RWPE2 (cell line): ENCODE measurements around the gene STMN1.

ENCODE experiments used
- ATAC-seq: fragments of 200-7000 bp; cut with Tn5 transposase; 3 replicates; pipeline ENCODE4 v1.9.1; 2021; ENCODE audit warnings: low read depth
- DNase-seq: peaks from one replicate; pipeline ENCODE4 v3.0.0-alpha.2; 2020; ENCODE audit warnings: low spot score
- H3K27ac ChIP-seq: fragments of 450-650 bp; 2 replicates; pipeline ENCODE4 v1.5.1; 2017; ENCODE audit warnings: mild to moderate bottlenecking; ENCODE audit not compliant: poor library complexity, severe bottlenecking
- H3K27me3 ChIP-seq: fragments of 250-450 bp; sonication (Bioruptor Pico); 2 replicates; pipeline ENCODE4 v1.5.1; 2021; ENCODE audit warnings: mild to moderate bottlenecking, moderate library complexity; ENCODE audit not compliant: insufficient read depth, poor library complexity, severe bottlenecking
- H3K36me3 ChIP-seq: fragments of 250-450 bp; sonication (Bioruptor Pico); 2 replicates; pipeline ENCODE4 v1.5.1; 2020; ENCODE audit warnings: low read depth, mild to moderate bottlenecking, moderate library complexity
- H3K4me1 ChIP-seq: fragments of 250-450 bp; sonication (Bioruptor Pico); 2 replicates; pipeline ENCODE4 v1.5.1; 2021; ENCODE audit warnings: mild to moderate bottlenecking, moderate library complexity; ENCODE audit not compliant: insufficient read depth, poor library complexity, severe bottlenecking
- H3K4me3 ChIP-seq: fragments of 250-450 bp; sonication (Bioruptor Pico); 2 replicates; pipeline ENCODE4 v1.5.1; 2021; ENCODE audit warnings: mild to moderate bottlenecking, moderate library complexity; ENCODE audit not compliant: severe bottlenecking
- H3K9me3 ChIP-seq: fragments of 250-450 bp; sonication (Bioruptor Pico); 2 replicates; pipeline ENCODE4 v1.5.1; 2021; ENCODE audit warnings: mild to moderate bottlenecking, moderate library complexity; ENCODE audit not compliant: severe bottlenecking
- TF ChIP-seq, protein P1 (sequence below): fragments of 450-650 bp; IDR thresholded peaks from one replicate; pipeline ENCODE4 v1.5.1; 2017; ENCODE audit warnings: mild to moderate bottlenecking, moderate library complexity; ENCODE audit not compliant: poor library complexity, severe bottlenecking

Gene STMN1

GRCh38 chr1:25903986-25904385 is 2.2 kb downstream of the STMN1 start:
- DNase-seq (no peak), ATAC-seq (no peak)
- Histone ChIP-seq H3K36me3 (peaks cover 61% of the 10 kb centered on the region), H3K27me3 (no peaks in the 10 kb centered on the region), H3K4me1 (peaks cover 11% of the 10 kb centered on the region), H3K9me3 (no peaks in the 10 kb centered on the region), H3K27ac (peak overlapping the region; percentile 77), H3K4me3 (peak overlapping the region; percentile 92)
- TF ChIP-seq, protein P1, sequence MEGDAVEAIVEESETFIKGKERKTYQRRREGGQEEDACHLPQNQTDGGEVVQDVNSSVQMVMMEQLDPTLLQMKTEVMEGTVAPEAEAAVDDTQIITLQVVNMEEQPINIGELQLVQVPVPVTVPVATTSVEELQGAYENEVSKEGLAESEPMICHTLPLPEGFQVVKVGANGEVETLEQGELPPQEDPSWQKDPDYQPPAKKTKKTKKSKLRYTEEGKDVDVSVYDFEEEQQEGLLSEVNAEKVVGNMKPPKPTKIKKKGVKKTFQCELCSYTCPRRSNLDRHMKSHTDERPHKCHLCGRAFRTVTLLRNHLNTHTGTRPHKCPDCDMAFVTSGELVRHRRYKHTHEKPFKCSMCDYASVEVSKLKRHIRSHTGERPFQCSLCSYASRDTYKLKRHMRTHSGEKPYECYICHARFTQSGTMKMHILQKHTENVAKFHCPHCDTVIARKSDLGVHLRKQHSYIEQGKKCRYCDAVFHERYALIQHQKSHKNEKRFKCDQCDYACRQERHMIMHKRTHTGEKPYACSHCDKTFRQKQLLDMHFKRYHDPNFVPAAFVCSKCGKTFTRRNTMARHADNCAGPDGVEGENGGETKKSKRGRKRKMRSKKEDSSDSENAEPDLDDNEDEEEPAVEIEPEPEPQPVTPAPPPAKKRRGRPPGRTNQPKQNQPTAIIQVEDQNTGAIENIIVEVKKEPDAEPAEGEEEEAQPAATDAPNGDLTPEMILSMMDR, result no peak

DNA sequence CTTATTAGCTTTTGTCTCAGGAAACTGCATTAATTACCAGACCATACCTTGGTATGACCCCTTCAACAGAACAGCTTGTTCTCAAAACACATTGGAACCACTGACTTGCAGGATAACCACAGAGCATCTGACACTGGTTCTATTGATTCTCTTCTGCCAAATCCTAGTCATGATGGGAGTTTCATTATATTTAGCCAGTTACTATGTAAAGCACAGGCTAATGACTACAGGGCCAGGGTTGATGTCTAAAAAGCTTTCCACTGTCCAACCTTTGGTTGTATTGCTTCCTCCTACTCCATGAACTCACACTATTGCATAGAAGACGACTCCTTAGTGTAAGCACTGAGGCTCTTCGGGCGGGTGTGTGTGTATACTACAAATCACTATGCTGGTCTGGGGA is 3.8 kb downstream of the STMN1 start:
- H3K9me3 ChIP-seq, result no peaks in the 10 kb centered on the region
- no peak overlapping the region for H3K4me3 ChIP-seq
- TF ChIP-seq, protein P1, result no peak
- no peaks in the 10 kb centered on the region for H3K27me3 ChIP-seq
- DNase-seq (no peak), ATAC-seq (no peak)
- peaks cover 11% of the 10 kb centered on the region for H3K4me1 ChIP-seq
- H3K27ac ChIP-seq, result no peak overlapping the region
- peaks cover 66% of the 10 kb centered on the region for H3K36me3 ChIP-seq

- no peak overlapping the region for H3K4me3 ChIP-seq
Measured at GRCh38 chr1:25900219-25900618, 6.0 kb downstream of the STMN1 start.

DNA sequence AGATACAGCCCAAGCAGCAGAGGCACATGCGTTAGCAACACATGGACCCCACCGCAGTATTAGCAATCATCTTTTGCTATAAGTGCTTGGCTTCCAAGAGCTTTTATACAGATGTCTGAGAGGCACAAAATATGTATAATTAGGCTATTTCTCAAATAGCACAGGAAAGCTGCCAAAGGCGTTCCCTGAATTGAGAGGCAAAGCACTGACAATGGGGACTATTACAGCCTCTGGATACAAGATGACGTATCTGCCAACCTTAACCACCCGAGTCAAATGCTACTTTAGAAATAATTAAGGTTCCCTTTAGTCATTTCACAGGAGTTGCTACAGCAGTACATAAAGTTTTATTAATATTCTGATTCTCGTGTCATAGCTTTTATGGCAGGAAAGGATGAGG is 6.4 kb downstream of the STMN1 start:
- ATAC-seq, result no peak
- H3K36me3 ChIP-seq, result peaks cover 68% of the 10 kb centered on the region
- TF ChIP-seq, protein P1, result no peak

More at GRCh38 chr1:25900219-25900618, 6.0 kb downstream of the STMN1 start:
- H3K36me3 ChIP-seq, result peaks cover 72% of the 10 kb centered on the region
- H3K4me1 ChIP-seq, result peaks cover 20% of the 10 kb centered on the region
- TF ChIP-seq, protein P1, result no peak
- ATAC-seq, result no peak
- no peaks in the 10 kb centered on the region for H3K9me3 ChIP-seq
- DNase-seq, result no peak
- H3K27ac ChIP-seq, result no peak overlapping the region
- H3K27me3 ChIP-seq, result no peaks in the 10 kb centered on the region

DNA sequence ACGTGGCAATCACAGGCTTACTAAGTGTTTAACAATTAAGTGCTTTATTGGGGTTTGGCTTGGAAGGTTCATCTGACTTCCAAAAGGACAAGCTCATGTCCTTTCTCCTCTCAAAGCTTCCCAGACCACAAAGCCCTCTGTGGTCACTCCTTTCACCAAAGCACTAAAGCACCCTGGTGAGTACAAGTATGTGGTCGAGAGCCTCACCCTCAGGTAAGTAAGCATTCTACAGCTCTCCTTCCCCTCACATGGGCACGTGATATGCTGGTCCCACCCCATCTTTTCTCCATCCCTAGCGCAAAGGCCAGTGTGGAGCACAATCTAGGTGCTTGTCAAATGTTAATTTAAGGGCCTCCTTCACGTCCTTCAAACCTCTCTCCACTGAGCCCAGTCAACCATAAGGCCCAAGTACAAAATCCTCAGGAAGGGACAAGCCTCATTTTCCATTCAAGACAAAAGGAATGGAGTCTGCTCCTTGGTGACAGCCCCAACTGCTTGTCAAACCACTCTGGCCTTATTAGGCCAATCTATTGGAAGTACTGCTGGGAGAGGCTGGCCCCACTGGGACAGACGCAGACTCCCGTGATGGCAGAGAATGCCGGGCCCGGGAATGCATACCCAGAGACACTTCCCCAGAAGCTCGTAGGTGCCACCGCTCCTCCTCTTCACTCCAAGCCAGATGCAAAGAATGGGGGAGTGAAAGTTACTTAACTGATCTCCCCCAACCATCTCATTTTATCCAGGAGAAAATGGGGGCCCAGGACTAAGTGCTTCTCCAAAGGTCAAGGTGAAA is 7.8 kb downstream of the STMN1 start:
- Histone ChIP-seq H3K27me3 (no peaks in the 10 kb centered on the region), H3K4me1 (peaks cover 9% of the 10 kb centered on the region), H3K36me3 (peaks cover 54% of the 10 kb centered on the region), H3K9me3 (no peaks in the 10 kb centered on the region), H3K4me3 (no peak overlapping the region), H3K27ac (no peak overlapping the region)
- TF ChIP-seq, protein P1, result no peak
- no peak for ATAC-seq
- no peak for DNase-seq

More for the DNA sequence above, 6.4 kb downstream of the STMN1 start:
- Histone ChIP-seq H3K4me3 (no peak overlapping the region), H3K9me3 (no peaks in the 10 kb centered on the region), H3K27ac (no peak overlapping the region), H3K4me1 (peaks cover 20% of the 10 kb centered on the region), H3K27me3 (no peaks in the 10 kb centered on the region)
- DNase-seq, result no peak
